ENCODE data around the gene F11R.
"Not testable (repeated sequence)": the region's sequence is repeated elsewhere in the genome, so short reads cannot be mapped to it uniquely, and the experiment has no call there.

The F11R gene

DNA sequence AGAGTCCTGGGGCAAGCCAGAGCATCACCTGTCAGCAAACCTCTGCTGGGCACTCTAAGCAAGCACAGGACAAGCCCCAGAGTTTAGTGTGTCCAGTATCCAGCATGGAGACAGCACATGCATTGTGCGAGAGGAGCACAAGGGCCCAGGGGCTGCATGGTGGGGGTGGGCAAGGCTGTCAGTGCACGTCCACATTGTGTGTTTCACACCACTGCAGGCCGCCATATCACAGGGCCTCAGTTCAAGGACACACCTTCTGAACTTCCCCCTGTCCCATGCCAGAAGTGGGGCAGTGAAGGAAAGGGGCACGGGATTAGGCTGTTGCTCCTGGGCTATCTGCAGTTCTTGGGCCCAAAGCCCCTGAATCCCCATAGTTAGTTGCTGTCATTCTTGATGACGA lies 18.6 kb upstream of the F11R start:
- DNase-seq = no peak

DNA sequence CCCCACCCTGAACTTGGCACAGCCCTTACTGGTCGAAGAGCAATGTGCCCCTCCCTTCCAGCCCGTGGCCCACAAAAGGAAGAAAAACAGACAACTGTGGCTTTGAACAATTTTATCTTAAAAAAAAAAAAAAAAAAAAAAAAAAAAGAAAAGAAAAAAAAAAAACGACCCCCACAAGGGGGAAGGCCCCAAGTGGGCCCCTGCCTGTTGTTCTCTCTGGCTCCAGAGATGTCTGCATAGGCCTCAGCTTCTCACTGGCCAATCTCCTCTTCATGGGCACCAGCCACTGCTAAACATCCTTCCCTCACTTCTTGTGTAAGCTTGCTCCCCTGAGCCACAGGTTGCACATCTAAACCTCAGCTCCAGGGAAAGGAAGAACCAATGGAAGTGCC lies 18.2 kb upstream of the F11R start:
- DNase-seq = no peak

GRCh38 chr1:161038523-161039153 lies 17.7 kb upstream of the F11R start, which contains the start of gene TSTD1:
Gene TSTD1, minus strand, starts transcription at chr1:161038964. Its CDS starts 75 bp downstream, at chr1:161038889.
- peak; percentile 68 for DNase-seq

DNA sequence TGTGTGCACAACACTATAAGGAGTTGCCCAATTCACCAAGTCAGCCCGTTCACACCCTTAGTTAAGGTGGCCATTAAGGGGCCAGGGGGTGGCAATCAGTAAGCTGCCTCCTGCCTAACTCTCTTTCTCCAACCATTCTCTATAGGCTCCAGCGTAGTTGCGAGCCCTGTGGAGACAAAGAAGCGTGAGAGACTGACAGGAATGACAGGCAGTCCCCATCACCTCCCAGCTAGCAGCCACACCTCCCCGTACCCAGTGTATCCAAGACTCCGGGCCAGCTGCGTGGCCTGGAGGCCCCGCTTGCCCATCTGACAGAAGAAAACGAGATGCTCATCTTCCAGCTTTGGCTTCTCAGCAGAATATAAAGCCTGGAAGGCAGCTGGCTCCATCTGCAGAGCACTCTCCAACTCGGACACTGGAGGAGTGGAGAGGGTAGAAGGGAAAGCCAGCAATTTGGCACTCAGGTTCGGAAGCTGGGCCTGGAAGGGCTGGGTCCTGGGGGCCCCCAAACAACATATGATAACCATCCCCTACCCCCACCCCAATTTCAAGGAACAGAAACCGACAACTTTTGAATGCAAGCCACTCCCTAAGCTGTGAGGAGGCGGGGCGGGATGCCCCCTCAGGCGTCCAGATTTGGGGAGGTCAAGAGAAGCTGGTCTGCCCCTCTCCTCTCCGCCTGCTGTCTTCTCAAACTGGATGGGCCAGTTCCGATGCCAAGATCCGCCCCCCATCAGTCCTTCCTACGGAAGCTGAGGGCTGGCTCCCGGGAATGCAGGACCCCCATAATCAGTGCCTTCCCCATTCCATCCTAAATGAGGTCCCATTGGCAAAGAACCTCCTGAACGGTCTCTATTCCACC lies 16.9 kb upstream of the F11R start:
- DNase-seq = peak; percentile 15

- DNase-seq = no peak
Observed at GRCh38 chr1:161033751-161034150, 12.8 kb upstream of the F11R start.

DNA sequence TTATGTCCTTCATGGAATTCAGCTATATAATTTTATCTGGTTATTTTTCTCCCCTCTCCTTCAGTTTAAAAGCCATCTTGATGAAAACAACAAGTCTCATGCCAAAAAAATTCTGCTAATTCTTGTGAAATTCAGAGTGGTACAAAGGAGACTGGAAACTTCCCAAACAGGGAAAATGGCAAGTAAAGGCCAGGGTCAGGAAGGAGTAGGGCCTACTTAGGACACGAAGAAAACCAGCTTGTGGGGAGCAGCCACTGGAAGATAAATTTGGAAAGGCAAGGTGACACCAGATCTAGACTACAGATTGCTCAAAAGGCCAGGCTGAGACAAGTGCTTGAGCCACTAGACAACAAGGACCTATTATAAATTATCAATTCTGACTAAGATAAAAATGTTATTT lies 11.5 kb upstream of the F11R start:
- DNase-seq = no peak

GRCh38 chr1:161031874-161032273 lies 10.9 kb upstream of the F11R start:
- no peak for DNase-seq

DNA sequence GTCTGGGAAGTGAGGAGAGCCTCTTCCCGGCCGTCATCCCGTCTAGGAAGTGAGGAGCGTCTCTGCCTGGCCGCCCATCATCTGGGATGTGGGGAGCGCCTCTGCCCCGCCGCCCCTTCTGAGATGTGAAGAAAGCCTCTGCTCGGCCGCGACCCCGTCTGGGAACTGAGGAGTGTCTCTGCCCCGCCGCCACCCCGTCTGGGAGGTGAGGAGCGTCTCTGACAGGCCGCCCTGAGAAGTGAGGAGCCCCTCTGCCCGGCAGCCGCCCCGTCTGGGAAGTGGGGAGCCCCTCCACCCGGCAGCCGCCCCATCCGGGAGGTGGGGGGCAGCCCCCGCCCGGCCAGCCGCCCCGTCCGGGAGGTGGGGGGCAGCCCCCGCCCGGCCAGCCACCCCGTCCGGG lies 8.5 kb upstream of the F11R start:
- DNase-seq = not testable (repeated sequence)

DNA sequence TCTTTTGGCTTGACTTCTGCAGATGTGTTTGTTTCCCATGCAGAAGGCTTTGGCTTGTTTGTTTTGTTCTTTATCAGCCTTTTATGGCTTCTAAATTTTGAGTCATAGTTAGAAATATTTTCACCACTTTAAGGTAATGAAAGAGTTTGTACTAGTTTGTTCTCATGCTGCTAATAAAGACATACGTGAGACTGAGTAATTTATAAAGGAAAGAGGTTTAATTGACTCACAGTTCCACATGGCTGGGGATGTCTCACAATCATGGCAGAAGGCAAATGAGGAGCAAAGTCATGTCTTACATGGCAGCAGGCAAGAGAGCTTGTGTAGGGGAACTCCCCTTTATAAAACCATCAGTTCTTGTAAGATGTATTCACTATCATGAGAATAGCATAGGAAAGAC lies 6.0 kb upstream of the F11R start:
- DNase-seq = not testable (repeated sequence)

GRCh38 chr1:161022432-161022831 lies 1.5 kb upstream of the F11R start:
- DNase-seq = not testable (repeated sequence)

DNA sequence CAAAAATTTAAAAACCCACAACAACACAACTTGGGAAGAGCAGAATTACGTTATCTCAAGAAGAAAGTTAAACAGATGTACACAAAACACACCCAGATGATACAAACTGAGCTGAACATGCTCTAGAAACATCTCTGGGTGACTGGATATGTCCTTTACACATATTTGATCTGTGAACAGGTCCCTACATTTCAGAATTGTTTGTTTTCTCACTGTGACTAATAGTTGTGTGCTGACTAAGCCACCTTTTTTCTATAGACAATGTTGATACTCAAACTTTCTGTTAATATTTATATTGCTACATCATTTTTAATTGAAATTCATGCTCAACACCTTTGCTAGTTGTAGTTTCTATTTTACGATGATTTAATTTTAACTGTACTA lies 1.0 kb upstream of the F11R start:
- no peak for DNase-seq

DNA sequence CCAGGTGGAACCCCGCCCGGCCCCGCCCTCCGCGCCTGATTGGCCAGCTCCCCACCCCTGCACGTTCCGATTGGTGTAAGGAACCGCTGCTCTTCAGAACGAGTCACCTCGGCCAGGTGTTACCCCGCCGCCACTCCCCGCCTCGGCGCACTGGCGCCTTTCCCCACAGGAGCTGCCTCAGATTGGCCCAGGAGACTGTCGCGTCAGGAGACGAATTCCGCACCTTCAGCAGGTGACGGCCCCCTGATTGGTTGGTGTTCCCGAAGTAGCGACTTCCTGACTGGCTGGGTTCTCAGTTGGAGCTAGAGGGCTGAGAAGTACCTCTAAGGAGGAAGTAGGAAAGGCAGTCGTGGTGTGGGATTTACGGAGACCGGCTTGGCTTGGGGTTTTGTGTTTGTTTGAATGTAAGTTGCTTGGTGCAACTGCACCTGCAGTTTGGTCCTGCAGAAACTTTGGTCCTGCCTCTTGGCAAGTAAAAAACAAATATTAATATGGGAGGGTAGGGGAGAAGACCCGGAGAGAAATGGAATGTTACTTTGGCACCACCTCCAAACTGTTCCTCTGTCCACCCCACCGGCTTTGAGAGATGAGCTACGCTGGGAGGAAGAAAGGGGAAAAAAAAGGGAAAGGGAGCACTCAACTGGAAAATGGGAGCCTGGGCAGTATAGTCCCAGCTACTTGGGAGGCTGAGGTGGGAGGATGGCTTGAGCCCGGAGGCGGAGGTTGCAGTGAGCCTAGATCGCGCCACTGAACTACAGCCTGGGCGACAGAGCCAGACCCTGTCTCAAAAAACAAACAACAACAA lies 415 bp upstream of the F11R start:
- DNase-seq = peak; percentile 96

- peak; percentile 33 for DNase-seq
Observed at GRCh38 chr1:161019751-161020495, 1.0 kb downstream of the F11R start.

GRCh38 chr1:161019111-161019660 lies 1.8 kb downstream of the F11R start:
- not testable (repeated sequence) for DNase-seq

- no peak for DNase-seq
Observed at GRCh38 chr1:161018631-161018930, 2.4 kb downstream of the F11R start.

DNA sequence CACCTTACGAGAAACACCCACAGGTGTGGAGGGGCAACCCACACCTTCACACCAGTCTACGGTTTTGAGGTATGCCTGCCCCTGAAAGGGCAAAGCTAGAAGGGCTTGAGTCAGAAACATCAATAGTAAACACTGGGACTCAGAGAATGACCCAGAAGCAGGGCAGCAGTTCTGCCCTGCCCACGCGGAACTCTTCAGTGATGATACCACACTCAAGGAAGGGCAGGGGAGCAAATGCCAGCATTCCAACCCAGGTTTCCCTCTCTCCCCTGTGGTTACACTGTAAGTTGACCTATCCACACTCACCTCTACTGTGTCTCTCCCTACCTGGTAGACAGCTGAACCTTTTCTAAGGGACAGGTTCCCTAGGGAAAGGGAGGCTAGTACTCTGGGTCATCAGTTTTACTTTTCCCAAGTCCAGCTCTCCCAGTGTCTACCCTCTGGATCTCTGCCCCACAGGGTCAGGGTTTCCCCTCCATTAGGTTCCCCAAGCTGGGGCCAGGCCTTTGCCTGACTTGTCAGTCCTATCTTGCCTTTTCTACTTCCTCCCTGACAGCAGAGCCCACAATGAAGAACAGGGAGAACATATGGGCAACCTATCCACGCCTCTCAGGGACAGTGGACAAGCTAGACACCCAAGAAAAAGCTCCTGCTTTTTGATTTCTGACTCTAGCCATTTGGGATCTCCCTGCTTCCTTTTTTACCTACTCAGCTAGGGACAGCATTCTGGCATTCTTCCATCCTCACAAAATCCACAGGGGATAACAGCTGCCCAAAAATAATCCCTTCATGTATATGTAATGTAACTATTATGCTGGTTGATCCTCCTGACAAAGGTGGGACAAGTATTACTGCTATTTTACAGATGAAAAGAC lies 3.0 kb downstream of the F11R start:
- no peak for DNase-seq

GRCh38 chr1:161017181-161017580 lies 3.8 kb downstream of the F11R start:
- DNase-seq = not testable (repeated sequence)

DNA sequence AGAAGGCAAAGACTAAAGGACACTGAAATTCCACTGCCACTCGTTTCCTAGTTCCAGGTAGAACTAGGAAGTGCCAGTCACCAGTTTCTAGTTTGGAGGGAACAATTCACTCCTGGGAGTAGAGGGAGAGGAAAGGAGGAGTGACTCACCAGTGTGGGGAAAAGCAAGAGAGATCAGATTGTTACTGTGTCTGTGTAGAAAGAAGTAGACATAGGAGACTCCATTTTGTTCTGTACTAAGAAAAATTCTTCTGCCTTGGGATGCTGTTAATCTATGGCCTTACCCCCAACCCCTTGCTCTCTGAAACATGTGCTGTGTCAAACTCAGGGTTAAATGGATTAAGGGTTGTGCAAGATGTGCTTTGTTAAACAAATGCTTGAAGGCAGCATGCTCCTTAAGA lies 4.3 kb downstream of the F11R start:
- DNase-seq = not testable (repeated sequence)

DNA sequence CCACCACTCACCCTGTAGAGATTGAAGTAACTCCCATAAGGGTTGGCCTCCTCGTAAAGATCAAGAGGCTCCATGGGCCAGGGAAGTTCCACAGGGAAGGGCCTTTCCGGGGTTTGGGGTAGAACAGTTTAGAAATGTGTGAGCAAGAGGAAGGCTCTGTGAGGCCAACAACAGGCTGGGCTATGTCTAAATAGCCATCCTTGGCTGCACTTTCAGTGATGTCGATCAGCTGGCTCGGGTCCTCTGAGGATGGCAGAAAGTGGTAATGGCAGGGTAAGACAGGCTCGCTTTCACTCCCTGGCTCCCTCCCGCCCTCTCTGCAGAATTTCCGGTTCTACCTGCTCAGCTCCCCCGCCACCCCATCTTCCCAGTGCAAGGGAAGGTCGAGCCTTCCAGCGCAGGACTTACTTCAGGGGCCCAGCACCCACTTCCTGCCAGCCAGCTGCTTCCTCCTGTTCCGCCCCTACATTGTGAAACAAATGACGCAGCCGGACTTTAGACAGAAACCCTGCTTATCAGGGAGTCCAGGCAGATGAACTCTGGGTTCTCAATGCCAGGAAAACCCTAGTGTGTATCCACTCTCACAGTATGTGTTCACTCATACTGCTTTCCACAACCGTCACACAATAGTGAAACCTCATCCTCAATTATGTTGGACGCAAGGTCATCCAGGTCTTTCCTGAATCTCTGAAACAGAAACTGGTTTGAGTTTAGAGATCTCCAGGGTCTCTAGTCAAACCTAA lies 7.3 kb downstream of the F11R start:
- no peak for DNase-seq

DNA sequence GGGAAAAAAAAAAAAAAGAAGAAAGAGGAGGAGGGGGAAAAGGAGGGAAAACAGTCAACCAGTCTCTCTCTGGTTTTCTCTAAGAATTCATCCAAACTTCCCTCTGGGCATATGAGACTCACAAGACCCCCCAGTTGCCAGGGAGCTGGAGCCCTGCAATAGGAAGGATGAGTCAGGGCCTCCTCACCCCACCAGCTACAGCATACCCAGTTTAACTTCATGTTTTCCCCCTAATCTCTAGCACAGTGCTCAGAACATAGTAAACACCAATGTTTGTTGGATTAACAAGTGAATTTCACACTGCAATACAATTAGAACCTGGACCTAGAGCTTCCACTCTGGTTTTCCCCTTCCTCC lies 7.8 kb downstream of the F11R start:
- DNase-seq = no peak

GRCh38 chr1:161012420-161012819 lies 8.5 kb downstream of the F11R start:
- DNase-seq = no peak

Data from NCI-H748 treated with DMSO at 0.1 percent for 48 hours (cell line).